ENCODE measurements around the gene CAPN7. TPM values are rescaled to one million over a fixed set of nuclear protein-coding genes. Genes with fewer than 3 reads are reported as not detected.
A peak's percentile ranks its signal among the peaks of the same experiment; 100 is the strongest.

The CAPN7 gene
- total and polyA plus RNA-seq, 2 donors (not counting 1 experiment from before 2014, with no cell fraction given) = 40.4 to 85.9 TPM

GRCh38 chr3:15277861-15278500 is 71.9 kb downstream of the CAPN7 start:
- Mint-ChIP-seq H3K4me1 (peaks cover 92% of the 10 kb centered on the region), H3K4me3 (no peak overlapping the region), H3K27me3 (no peaks in the 10 kb centered on the region), H3K27ac (no peak overlapping the region), H3K9me3 (ENCODE audit: insufficient read depth) (peaks cover 2% of the 10 kb centered on the region)
- intact Hi-C loops (cut with micrococcal nuclease) = no loop called here
- Histone ChIP-seq H3K4me2 (replicated peaks; ENCODE audit: low read depth, low read length, poor library complexity, severe bottlenecking) (no peak overlapping the region), H3K36me3 (replicated peaks in 1 of 2; ENCODE audit: control extremely low read depth in 1 of 2, control insufficient read depth in 1 of 2, extremely low read depth in 1 of 2, insufficient read depth in 2 of 2, low read length in 1 of 2) (peaks cover 1 to 9% of the 10 kb centered on the region in 2 experiments), H4K20me1 (ENCODE audit: control insufficient read depth, insufficient read depth, low read length, poor library complexity, severe bottlenecking) (peaks cover 100% of the 10 kb centered on the region), H3K27ac (ENCODE audit: low read length in 2 of 2) (peak overlapping the region in 1 of 2 donors; percentile 29), H3K79me2 (ENCODE audit: control insufficient read depth, insufficient read depth, low read length) (peaks cover 88% of the 10 kb centered on the region), H3K9ac (ENCODE audit: low read length) (no peak overlapping the region), H3K27me3 (replicated peaks in 1 of 4; ENCODE audit: control extremely low read depth in 1 of 4, control insufficient read depth in 3 of 4, insufficient read depth in 4 of 4, low read length in 3 of 4) (no peaks in the 10 kb centered on the region), H3K4me3 (ENCODE audit: control extremely low read depth in 1 of 5, extremely low read depth in 1 of 5, insufficient read depth in 1 of 5, low read depth in 2 of 5, low read length in 4 of 5) (no peak overlapping the region), H3K9me3 (ENCODE audit: control extremely low read depth in 1 of 3, control insufficient read depth in 2 of 3, insufficient read depth in 1 of 3, low read length in 2 of 3) (peaks cover 0 to 7% (median 0%) of the 10 kb centered on the region in 3 donors), H2AFZ (ENCODE audit: insufficient read depth, low read depth, low read length, poor library complexity, severe bottlenecking) (no peak overlapping the region), H3K4me1 (ENCODE audit: control insufficient read depth in 2 of 2, insufficient read depth in 2 of 2, low read length in 2 of 2) (peaks cover 80 to 87% of the 10 kb centered on the region in 2 donors)
- WGBS (ENCODE audit: insufficient coverage) = 96% methylated on average over 13 of the region's 13 CpGs
- TF ChIP-seq EZH2 (IDR thresholded peaks at IDR 0.05; ENCODE audit: borderline replicate concordance, insufficient read depth, low read depth, low read length, poor library complexity, severe bottlenecking) = no peak
- no peak for TF ChIP-seq CTCF (IDR thresholded peaks at IDR 0.05)
- POLR2A ChIA-PET = interaction anchor here (0.6 kb wide), 1 partner anchor 18 kb away, joined by 3 read pairs; no protein-coding TSS in a partner anchor
- DNase-seq = no peak
- no peak for ATAC-seq (ENCODE audit: low read depth)
- CTCF ChIA-PET = interaction anchor here (1.0 to 3.9 kb wide), 7 partner anchors 11 to 127 kb away, joined by 3 to 26 read pairs (median 4); partner anchors contain the start of gene SH3BP5

GRCh38 chr3:15279205-15279604 is 73.2 kb downstream of the CAPN7 start:
- Histone ChIP-seq H3K9me3 (ENCODE audit: control extremely low read depth in 1 of 3, control insufficient read depth in 2 of 3, insufficient read depth in 1 of 3, low read length in 2 of 3) (peaks cover 0 to 7% (median 0%) of the 10 kb centered on the region in 3 donors), H2AFZ (ENCODE audit: insufficient read depth, low read depth, low read length, poor library complexity, severe bottlenecking) (no peak overlapping the region), H3K79me2 (ENCODE audit: control insufficient read depth, insufficient read depth, low read length) (peaks cover 100% of the 10 kb centered on the region), H3K4me2 (replicated peaks; ENCODE audit: low read depth, low read length, poor library complexity, severe bottlenecking) (peak overlapping the region; percentile 42), H3K4me3 (ENCODE audit: control extremely low read depth in 1 of 5, extremely low read depth in 1 of 5, insufficient read depth in 1 of 5, low read depth in 2 of 5, low read length in 4 of 5) (no peak overlapping the region), H3K9ac (ENCODE audit: low read length) (no peak overlapping the region), H3K27me3 (replicated peaks in 1 of 4; ENCODE audit: control extremely low read depth in 1 of 4, control insufficient read depth in 3 of 4, insufficient read depth in 4 of 4, low read length in 3 of 4) (no peaks in the 10 kb centered on the region), H3K27ac (ENCODE audit: low read length in 2 of 2) (no peak overlapping the region), H4K20me1 (ENCODE audit: control insufficient read depth, insufficient read depth, low read length, poor library complexity, severe bottlenecking) (peaks cover 100% of the 10 kb centered on the region), H3K36me3 (replicated peaks in 1 of 2; ENCODE audit: control extremely low read depth in 1 of 2, control insufficient read depth in 1 of 2, extremely low read depth in 1 of 2, insufficient read depth in 2 of 2, low read length in 1 of 2) (peaks cover 1 to 9% of the 10 kb centered on the region in 2 experiments), H3K4me1 (ENCODE audit: control insufficient read depth in 2 of 2, insufficient read depth in 2 of 2, low read length in 2 of 2) (peaks cover 84 to 87% of the 10 kb centered on the region in 2 donors)
- peaks cover 2% of the 10 kb centered on the region for H3K9me3 Mint-ChIP-seq (ENCODE audit: insufficient read depth)
- TF ChIP-seq CTCF (IDR thresholded peaks at IDR 0.05) (no peak), EZH2 (IDR thresholded peaks at IDR 0.05; ENCODE audit: borderline replicate concordance, insufficient read depth, low read depth, low read length, poor library complexity, severe bottlenecking) (no peak)
- ATAC-seq (ENCODE audit: low read depth) (no peak), DNase-seq (no peak)
- intact Hi-C loops (cut with micrococcal nuclease) = no loop called here
- no peak overlapping the region for H3K4me3 Mint-ChIP-seq
- H3K27me3 Mint-ChIP-seq = no peaks in the 10 kb centered on the region
- peak overlapping the region; percentile 62 for H3K27ac Mint-ChIP-seq
- peaks cover 95% of the 10 kb centered on the region for H3K4me1 Mint-ChIP-seq
- no CpG with 5 or more reads among the region's 4 CpGs for WGBS (ENCODE audit: insufficient coverage)
- ChIA-PET POLR2A (interaction anchor here (0.6 to 0.7 kb wide), 2 partner anchors 10 to 523 kb away, joined by 3 read pairs; no protein-coding TSS in a partner anchor), CTCF (interaction anchor here (1.3 to 3.8 kb wide), 6 partner anchors 9 to 126 kb away, joined by 3 to 20 read pairs (median 6); partner anchors contain the start of gene SH3BP5)
